Lower lobe of right lung (tissue), 2 donors: ENCODE measurements around the gene PCED1B. TPM values are rescaled to one million over a fixed set of nuclear protein-coding genes. Genes with fewer than 3 reads are reported as not detected.

ENCODE experiments used
- ATAC-seq, 2 donors: fragments of 200-7000 bp; cut with Tn5 transposase; one replicate each; pipeline ENCODE4 v1.9.1; 2020 to 2022; ENCODE audit warnings: mild to moderate bottlenecking in 2 of 2, moderate library complexity in 2 of 2
- DNase-seq: peaks from one replicate; pipeline ENCODE4 v3.0.0-alpha.2; 2020
- H3K27ac ChIP-seq: fragments of 200-600 bp; one replicate; pipeline ENCODE4 v1.8.0; 2022
- H3K27me3 ChIP-seq: fragments of 200-600 bp; one replicate; pipeline ENCODE4 v1.8.0; 2022; ENCODE audit warnings: low read depth
- H3K36me3 ChIP-seq: fragments of 200-600 bp; one replicate; pipeline ENCODE4 v1.8.0; 2022; ENCODE audit warnings: mild to moderate bottlenecking
- H3K4me1 ChIP-seq: fragments of 200-600 bp; one replicate; pipeline ENCODE4 v1.8.0; 2022
- H3K4me3 ChIP-seq: fragments of 200-600 bp; one replicate; pipeline ENCODE4 v1.8.0; 2022; ENCODE audit warnings: mild to moderate bottlenecking
- H3K9me3 ChIP-seq: fragments of 200-600 bp; one replicate; pipeline ENCODE4 v1.8.0; 2022
- CTCF ChIP-seq: fragments of 200-600 bp; IDR thresholded peaks from one replicate; pipeline ENCODE4 v1.8.0; 2022; ENCODE audit warnings: antibody characterized with exemption, mild to moderate bottlenecking
- intact Hi-C: fragments of 100-400 bp; cut with DNase I; formaldehyde crosslinking; loops from one replicate; pipeline ENCODE4 v1.11.0; 2022
- total RNA-seq: library from RNA; stranded (reverse); fragmentation: NEBNext Ultra II Directional; extraction: Animal tissue kit (Norgen Biotek cat#: 25700); gene quantifications from one replicate; pipeline ENCODE4 v1.2.1, GENCODE V29; 2021
- donor health status: DM: no; HTN: yes; CAD: no; lungs with severe emphysema.

The PCED1B gene
- total RNA-seq, 1 donor from 2014 or later, result 13.4 TPM

DNA sequence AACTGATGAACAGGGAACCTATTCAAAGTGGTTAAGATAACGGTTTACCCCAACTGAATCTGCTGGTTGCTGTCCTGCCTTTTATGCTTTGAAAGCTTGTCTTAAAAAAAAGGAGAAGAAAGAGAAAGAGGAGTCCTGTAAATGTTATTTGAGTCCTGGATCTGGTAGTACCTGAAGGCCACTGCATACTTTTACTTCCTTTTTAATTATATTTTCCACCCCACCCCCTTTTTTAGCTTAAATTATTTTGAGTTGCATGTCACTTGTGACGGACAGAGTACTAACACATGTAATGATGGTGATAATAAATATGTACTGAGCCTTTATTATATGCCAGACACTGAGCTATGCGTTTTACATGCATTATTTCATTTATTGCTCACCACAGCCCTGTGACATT lies 2.9 kb downstream of the PCED1B start:
- H3K27ac ChIP-seq, result no peak overlapping the region
- ATAC-seq, result no peak
- H3K27me3 ChIP-seq, result no peaks in the 10 kb centered on the region
- no peak for DNase-seq
- intact Hi-C loops, result no loop called here
- H3K4me3 ChIP-seq, result no peak overlapping the region
- no peaks in the 10 kb centered on the region for H3K9me3 ChIP-seq
- peaks cover 70% of the 10 kb centered on the region for H3K4me1 ChIP-seq
- no peak for TF ChIP-seq CTCF
- no peaks in the 10 kb centered on the region for H3K36me3 ChIP-seq

GRCh38 chr12:47082796-47083621 lies 3.6 kb downstream of the PCED1B start:
- no peak for DNase-seq
- no peak for TF ChIP-seq CTCF
- no peak overlapping the region for H3K4me3 ChIP-seq
- no peaks in the 10 kb centered on the region for H3K36me3 ChIP-seq
- no peaks in the 10 kb centered on the region for H3K27me3 ChIP-seq
- intact Hi-C loops, result no loop called here
- ATAC-seq, result peak; percentile 5 to 24
- no peaks in the 10 kb centered on the region for H3K9me3 ChIP-seq
- H3K27ac ChIP-seq, result peak overlapping the region; percentile 2
- peaks cover 69% of the 10 kb centered on the region for H3K4me1 ChIP-seq

- Histone ChIP-seq H3K4me1 (peaks cover 62% of the 10 kb centered on the region), H3K4me3 (no peak overlapping the region), H3K27ac (peak overlapping the region; percentile 37), H3K9me3 (no peaks in the 10 kb centered on the region), H3K36me3 (no peaks in the 10 kb centered on the region), H3K27me3 (no peaks in the 10 kb centered on the region)
- DNase-seq (no peak), ATAC-seq (no peak)
- intact Hi-C loops, result no loop called here
- TF ChIP-seq CTCF, result no peak
Measured at GRCh38 chr12:47084172-47084571, 4.8 kb downstream of the PCED1B start.

GRCh38 chr12:47085815-47086252 lies 6.4 kb downstream of the PCED1B start:
- peaks cover 59% of the 10 kb centered on the region for H3K4me1 ChIP-seq
- DNase-seq (no peak), ATAC-seq (peak; percentile 64)
- H3K27ac ChIP-seq, result peak overlapping the region; percentile 3
- peak overlapping the region; percentile 0 for H3K4me3 ChIP-seq
- H3K9me3 ChIP-seq, result no peaks in the 10 kb centered on the region
- intact Hi-C loops, result no loop called here
- no peak for TF ChIP-seq CTCF
- H3K27me3 ChIP-seq, result no peaks in the 10 kb centered on the region
- no peaks in the 10 kb centered on the region for H3K36me3 ChIP-seq

DNA sequence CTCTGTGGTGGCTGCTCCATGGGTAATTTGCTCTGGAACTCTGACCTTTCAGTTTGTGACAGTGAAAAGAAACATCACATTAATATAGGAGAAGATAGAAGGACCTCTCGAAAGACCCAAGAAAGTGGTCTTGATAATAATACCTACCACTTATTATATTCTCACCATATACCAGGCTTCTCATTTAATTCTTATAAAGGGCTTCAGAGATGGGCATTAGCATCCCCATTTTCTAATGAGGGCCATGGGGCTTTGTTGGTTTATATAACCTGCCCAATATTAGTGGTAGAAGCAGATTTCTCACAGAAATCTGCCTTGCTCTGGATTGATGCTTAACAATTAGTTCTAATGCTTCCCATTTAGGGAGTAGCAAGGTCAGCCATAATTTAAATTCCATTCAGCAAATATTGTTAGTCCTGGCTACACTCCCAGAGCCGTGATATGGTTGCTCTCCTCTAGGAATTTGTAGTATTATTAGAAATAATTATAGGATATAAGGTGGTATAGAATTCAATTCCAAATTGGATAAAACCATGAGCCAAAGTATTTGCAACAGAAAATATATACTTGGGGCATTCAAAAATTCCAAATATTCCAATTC lies 7.8 kb downstream of the PCED1B start:
- no peaks in the 10 kb centered on the region for H3K36me3 ChIP-seq
- ATAC-seq, result no peak
- H3K27ac ChIP-seq, result no peak overlapping the region
- H3K9me3 ChIP-seq, result no peaks in the 10 kb centered on the region
- H3K4me3 ChIP-seq, result no peak overlapping the region
- intact Hi-C loops, result no loop called here
- no peak for TF ChIP-seq CTCF
- H3K4me1 ChIP-seq, result peaks cover 46% of the 10 kb centered on the region
- no peaks in the 10 kb centered on the region for H3K27me3 ChIP-seq
- no peak for DNase-seq
